CD4-positive, alpha-beta T cell treated with Interleukin-6 for 4 hours (primary cell): ENCODE data around the gene ATP2C1.

Experiments used
- DNase-seq: peaks from one replicate; pipeline ENCODE4 v3.0.0-alpha.2; 2020; ENCODE audit warnings: mixed read lengths

Gene ATP2C1

DNA sequence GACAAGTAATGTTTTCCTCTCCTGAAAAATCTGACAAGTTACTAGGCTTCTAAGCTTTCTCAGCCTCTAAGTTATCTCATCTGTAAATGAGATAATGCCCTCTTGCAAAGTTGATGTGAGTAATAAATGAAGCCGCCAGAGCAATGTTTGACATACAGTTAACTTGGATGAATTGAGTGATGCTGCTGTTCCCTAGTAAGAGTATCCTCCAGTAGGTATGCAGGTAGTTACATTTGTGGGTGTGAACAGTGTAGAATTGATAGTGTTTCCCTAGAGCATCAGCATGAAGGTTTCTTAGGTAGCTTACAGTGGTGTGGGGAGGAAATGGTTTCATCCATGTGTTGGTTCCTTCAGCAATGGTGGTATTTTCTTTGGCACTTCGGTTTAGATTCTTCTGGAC, 3.4 kb downstream of the ATP2C1 start:
- no peak for DNase-seq

- no peak for DNase-seq
Observed at GRCh38 chr3:130900959-130901358, 7.1 kb downstream of the ATP2C1 start.

DNA sequence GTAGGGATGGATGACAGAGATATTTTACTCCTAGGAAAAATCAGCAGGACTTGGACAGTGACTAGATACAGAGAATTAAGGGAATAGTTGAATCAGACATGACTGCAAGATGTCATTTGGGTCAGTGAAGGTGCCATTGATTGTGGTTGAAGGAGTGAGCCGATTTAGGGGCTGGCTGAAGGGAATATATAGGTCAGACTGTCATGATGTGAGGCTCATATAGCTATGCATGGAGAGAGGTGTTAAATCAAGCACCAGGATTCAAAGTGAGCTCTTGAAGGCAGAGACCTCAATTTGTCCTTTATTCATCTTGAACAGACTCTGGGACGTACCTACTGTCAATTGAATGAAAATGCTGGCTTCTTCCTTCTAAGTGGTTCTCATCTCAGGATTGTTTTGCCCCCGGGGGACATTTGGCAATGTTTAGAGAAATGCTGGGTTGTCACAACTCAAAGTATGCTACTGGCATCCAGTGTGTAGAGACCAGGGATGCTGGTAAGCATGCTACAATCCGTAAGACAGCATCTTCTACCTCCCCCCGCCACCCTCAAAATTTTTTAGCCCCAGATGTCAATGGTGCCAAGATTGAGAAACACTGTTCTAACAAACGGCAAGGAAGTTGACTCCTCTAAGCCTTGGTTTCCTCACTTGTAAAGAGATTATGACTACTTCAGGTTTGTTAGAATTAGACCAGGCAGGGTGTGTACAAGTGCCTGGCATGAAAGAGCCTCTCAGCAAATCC, 7.8 kb downstream of the ATP2C1 start:
- DNase-seq, result no peak

DNA sequence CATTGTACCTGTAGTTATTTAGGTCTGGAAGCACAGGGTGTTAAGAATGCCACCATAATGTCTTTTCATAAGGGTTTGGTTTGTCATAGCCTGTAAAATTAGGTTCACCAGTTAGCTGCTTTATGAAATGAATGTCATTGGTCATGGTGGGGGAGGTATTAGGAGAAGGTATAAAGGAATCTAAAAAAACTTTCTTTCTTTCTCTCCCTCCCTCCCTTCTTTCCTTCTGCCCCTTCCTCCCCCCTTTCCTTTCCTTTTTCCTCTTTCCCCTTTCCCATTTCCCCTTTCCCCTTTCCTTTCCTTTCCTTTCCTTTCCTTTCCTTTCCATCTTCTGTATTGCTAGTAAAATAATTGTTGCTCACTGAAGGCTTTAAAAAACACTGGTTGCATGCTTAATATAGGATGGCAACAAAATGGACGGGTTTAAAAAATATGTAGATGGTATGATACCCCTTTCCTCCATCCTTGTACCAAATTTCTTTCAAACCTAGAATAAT, 9.6 kb downstream of the ATP2C1 start:
- no peak for DNase-seq

DNA sequence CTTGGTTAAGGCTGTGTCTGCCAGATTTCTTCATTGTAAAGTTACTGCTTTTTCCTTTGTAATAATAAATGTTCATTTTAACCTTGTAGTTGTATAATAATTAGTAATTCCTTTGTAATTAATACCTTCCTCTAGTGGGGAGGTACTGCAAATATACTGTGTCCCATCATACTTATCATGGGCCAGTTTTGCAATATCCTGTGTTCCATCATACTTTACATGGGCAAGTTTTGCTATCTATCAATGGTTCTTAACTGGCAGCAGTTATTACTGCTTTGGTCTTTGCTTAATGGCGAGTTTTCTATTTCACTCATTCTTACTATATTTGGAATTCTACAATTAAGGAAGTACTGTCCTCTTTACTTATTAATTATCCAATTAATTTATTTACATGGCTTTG, 10.6 kb downstream of the ATP2C1 start:
- no peak for DNase-seq

- no peak for DNase-seq
Observed at GRCh38 chr3:130905551-130905950, 11.7 kb downstream of the ATP2C1 start.

DNA sequence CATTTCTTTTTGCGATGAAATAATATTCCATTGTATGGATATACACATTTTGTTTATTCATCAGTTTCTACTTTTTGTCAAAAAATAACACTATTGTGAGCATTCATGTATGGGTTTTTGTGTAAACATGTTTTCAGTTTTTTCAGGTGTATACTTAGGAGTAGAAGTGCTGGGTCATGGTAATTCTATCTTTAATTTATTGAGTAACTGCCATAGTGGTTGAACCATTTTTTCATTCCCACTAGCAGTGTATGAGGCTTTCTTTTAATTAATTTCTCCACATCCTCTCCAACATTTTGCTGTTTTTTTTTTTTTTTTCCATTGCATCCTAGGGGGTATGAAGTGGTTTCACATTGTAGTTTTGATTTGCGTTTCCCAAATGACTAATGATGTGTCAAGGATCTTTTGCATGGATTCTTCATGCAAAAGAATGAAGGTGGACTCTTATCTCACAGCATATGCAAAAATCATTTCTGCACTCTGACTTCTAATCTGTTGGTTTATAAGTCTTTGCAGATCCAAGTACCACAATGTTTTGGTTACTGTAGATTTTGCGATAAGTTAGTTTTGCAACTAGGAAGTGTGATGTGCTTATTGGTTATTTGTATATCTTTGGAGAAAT, 12.6 kb downstream of the ATP2C1 start:
- DNase-seq, result no peak

DNA sequence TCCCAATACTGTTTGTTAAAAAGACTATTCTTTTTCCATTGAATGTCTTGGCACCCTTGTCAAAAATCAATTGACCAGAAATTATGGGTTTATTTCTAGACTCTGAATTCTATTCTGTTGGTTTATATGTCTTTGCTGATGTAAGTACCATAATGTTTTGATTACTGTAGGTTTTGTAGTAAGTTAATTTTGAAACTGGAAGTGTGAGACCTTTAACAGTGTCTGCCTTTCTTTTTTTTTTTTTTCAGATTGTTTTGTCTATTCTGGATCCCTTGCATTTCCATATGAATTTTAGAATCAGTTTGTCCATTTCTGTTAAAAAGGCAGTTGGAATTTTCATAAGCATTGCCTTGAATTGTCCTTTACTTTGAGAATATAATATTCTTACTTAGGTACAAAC, 13.6 kb downstream of the ATP2C1 start:
- no peak for DNase-seq

GRCh38 chr3:130907966-130908365, 14.1 kb downstream of the ATP2C1 start:
- DNase-seq, result no peak

DNA sequence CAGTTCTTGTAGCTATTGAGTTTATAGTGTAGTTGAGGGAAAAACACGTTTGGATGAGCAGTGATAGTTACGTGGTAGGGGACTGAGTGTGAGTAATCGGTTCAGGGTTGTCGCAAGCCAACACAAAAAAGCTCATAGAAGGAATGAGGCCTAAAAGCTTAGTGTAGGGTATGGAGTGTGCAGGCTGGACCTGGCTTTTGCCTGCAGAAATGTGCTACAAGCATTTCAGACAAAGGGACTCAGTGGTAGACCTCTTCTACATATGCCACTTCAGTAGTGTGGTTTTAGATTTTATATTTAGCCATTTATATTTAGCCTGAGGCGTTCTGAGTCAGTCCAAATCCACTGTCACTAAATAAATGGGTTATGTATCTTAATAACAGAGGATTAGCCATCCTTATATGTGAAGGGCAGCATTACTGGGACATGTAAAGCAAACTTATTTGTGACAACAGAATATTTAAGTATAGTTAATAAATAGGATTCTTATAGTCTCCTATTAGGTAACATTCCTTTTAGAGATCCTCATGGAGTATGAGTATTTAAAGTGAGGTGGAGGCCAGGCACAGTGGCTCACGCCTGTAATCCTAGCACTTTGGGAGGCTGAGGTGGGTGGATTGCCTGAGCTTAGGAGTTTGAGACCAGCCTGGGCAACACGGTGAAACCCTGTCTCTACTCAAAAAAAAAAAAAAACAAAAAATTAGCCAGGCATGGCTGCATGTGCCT, 21.8 kb downstream of the ATP2C1 start:
- DNase-seq, result no peak

DNA sequence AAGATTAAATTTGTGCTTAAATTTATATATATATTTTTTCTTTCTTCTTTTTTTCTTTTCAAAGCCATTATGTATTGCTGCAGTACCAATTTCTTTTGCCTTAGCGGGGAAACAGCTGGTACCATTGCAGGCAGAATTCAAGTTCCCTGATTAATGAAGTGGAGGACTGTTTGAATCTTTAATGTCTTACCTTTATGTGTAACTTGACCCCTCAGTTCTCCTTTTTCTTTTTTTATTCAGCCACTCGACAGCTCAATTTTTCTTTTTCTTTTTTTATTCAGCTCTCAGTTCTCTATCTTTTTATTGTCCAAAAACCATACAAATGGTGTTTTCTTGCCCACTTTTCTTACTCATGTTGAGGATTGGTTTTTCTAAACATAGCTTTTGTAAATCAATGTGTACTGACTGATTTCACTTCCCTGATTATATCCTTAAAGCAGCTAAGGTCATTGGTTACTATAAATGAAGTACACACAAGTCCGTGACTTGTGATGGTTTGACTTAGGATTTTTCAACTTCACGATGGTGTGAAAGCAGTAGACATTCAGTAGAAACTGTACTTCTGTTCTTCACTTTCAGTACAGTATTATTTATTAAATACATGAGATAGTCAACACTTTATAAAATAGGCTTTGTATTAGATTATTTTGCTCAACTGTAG, 22.8 kb downstream of the ATP2C1 start:
- DNase-seq, result no peak

DNA sequence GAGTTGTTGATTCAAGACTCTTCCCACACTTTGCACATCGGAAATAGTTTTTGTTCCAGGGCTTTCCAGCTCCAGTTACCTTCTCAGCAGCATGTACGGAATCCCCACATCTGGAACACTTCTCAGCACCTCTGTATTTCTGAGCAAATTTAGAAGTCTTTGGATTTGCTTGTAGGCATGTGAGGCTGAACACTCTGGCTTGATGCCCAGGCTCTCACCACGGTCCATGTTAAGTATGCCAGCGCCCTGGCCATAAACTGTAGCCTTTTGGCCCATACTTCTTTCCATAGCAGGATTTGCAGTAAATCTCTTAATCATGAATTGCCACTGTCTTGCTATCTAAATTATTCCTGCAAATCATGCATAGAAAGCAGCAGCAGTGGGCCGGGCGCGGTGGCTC, 24.4 kb downstream of the ATP2C1 start:
- DNase-seq, result no peak

- DNase-seq, result no peak
Observed at GRCh38 chr3:130925628-130926027, 31.7 kb downstream of the ATP2C1 start.

DNA sequence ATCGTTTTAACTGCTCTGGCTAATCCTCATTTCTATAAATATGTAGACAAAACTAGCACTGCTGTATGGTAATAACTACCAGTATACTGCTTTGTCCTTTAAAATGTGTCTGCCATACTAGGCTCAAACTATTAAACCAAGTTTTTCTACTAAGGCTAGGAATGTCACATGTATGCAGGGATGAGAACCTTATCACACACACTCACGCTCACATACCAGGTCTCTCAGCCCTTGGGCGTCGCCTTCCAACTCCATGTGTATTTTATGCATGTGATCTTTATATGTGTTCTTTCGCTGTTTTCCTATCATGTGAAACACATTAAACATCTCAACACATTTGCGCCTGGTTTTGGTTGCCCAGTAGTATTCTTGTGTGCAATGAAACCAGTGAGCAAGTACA, 32.6 kb downstream of the ATP2C1 start:
- DNase-seq, result no peak

GRCh38 chr3:130929804-130930203, 35.9 kb downstream of the ATP2C1 start:
- no peak for DNase-seq

DNA sequence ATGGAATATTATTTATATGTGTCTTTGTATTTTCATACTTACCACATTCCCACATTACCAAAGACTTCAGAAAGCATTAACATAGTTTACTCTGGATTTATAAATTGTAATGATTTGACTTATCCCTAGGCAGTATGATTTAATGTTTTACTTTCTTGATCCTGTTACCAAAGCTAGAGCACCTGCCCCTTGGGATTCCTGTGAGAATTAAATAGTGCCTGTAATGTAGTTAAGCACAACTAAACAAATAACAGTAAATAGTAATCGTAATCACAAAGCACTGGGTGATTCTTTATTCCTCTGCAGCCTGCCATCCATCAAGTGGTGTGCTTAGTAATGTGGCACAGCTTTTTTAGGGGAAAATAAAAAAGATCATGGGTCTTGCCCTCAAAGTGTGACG, 39.1 kb downstream of the ATP2C1 start:
- no peak for DNase-seq

DNA sequence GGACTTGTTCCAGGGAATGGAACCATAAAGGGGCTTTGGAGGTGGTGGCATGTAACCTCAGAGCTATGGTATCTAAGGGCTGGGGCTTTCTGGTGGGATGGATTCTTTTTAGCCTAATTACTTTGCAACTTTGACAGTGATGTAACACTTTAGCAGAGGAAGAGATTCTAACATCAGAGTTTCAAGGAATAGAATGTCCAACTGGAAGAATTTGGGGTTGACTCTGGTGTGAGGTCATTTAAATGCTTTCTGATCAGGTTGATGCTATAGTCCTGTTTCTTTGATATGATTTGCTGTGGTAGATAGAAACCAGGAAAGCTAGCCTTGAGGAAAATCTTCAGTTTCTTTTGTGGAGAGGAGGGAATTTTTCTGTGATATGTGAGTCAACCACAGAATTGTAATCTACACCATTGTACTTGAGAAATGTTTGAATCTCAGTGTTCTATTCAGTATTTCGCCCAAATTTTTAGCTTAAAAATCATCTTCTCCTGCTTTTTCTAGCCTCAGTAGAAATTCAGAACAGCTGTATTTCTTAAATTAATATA, 40.0 kb downstream of the ATP2C1 start:
- DNase-seq, result no peak

GRCh38 chr3:130934442-130935089, 40.7 kb downstream of the ATP2C1 start:
- no peak for DNase-seq

GRCh38 chr3:130935761-130936492, 42.0 kb downstream of the ATP2C1 start:
- DNase-seq, result no peak

GRCh38 chr3:130939753-130940152, 45.9 kb downstream of the ATP2C1 start:
- DNase-seq, result no peak

GRCh38 chr3:130941793-130942192, 47.9 kb downstream of the ATP2C1 start:
- DNase-seq, result no peak

GRCh38 chr3:130946882-130947281, 53.0 kb downstream of the ATP2C1 start:
- DNase-seq, result no peak
